ENCODE results near the gene DIPK1B.
"Not testable (repeated sequence)": the region's sequence is repeated elsewhere in the genome, so short reads cannot be mapped to it uniquely, and the experiment has no call there.

DIPK1B gene

DNA sequence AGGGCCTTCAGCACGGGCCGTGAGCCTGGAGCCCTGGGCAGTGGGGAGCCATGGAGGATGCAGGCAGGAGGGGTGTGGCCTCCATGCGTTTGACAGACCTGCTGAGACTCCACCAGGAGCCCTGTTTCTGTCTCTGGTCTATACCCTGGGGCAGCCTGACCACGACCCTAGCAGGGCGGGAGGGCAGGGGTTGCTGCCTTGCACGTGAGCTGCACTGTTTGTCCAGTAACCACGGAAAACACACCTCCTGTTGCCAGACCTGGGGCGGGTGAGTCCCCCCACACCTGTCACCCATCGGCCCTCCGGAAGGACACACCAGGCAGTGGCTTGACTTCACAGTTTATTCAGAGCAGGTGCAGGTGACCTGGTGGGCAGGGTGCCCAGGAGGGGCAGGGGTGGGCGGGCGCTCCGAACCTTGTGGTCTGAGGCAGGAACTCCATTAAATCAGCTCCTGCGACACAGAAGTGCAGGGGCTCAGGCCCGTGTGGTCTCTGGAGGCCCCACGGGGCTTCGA, 41.7 kb downstream of the DIPK1B start:
- no peak for DNase-seq (ENCODE audit: low spot score)

DNA sequence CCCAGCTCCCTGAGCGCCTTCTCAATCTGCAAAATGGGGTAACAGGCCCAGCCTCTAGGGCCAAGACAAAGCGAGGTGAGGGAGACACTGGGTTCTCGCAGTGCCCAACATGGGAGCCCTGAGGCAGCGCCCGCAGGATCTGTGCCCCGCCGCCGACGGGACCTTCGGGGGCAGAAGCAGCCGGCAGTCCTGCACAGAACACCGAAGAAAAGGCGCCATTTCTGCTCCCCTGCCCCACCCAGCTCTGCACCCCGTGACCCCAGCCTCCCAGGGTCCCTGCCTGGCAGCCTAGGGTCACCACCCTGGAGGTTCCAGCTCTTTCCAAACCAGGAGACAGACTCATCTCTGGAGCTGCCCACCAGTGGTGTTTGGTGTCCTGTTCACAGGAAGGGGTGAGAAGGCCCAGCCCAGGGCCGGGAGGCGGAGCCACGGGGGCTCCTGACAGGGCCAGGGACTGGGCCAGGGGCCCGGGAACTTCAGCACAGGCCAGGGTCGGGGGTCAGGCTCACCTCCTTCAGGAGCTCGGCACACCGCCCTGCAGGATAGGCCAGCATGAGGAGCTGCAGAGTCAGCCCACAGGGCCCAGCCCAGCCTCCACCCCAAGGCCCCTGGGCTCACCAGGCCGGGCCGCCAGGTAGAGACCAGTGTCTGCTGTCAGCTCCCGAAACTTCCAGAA, 42.4 kb downstream of the DIPK1B start:
- DNase-seq (ENCODE audit: low spot score): no peak

DNA sequence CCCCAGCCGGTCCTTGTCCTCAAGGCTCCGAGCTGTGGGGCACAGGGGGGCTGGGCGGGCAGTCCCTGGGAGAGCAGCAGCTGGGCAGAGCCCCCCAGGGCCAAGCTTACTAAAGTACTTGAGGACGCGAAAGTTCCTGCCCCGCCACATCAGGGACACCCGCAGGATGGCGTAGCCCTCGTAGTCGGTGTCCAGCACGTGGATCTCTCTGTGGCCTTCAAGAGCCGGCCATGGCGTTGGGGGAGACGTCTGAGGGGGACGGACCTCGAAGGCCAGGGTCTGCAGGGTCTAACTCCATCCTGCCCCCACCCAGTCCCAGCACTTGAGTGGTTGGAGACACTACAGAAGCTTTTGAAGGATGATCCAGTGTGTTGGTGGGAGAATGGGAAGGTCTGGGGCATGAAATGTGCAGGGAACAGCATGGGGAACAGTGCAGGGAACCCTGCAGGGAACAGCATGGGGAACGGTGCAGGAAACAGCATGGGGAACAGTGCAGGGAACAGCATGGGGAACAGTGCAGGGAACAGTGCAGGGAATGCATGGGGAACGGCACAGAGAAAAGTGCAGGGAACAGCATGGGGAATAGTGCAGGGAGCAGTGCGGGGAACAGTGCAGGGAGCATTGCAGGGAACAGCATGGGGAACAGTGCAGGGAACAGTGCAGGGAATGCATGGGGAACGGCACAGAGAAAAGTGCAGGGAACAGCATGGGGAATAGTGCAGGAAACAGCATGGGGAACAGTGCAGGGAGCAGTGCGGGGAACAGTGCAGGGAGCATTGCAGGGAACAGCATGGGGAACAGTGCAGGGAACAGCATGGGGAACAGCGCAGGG, 43.1 kb downstream of the DIPK1B start:
- not testable (repeated sequence) for DNase-seq (ENCODE audit: low spot score)

DNA sequence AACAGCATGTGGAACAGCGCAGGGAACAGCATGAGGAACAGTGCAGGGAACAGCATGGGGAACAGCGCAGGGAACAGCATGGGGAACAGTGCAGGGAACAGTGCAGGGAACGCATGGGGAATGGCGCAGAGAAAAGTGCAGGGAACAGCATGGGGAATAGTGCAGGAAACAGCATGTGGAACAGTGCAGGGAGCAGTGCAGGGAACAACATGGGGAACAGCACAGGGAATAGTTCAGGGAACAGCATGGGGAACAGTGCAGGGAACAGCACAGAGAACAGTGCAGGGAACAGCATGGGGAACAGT, 43.7 kb downstream of the DIPK1B start:
- no peak for DNase-seq (ENCODE audit: low spot score)

DNA sequence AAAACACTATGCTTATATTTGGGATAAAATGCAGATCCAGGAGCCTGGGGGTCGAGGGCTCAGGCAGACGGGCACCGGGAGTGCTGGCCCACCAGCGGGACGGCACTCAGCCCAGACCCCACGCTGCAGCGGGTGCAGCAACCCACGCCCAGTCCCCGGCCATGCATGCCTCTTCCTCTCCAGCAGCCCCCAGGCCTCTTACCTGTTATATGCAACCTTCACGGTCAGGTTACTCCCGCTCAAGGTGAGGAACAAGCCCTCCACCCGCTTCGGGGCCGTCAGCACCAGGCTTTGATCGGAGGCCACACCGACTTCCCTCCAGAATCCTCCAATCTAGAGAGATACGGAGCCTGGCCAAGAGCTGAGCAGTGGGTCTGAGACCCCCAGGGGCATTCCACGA, 44.5 kb downstream of the DIPK1B start:
- DNase-seq (ENCODE audit: low spot score): no peak

DNA sequence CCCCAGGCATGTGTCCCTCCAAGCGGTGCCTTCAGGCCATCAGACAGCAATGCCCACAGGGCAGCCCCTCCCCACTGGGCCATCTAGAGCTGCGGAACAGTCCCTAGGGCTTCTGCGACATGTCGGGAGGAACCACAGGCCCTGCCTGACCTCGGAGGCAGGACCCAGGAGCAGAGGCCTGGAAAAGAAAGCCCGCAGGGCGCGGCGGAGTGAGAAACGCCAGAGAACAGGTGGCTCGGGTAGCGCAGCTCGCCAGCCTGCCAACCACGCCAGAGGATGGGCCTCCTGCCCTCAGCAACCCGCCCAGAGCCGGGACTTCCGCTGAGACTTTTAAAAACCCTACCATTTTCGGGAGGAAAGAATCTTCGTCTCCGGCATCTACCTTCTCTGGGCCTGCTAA, 45.0 kb downstream of the DIPK1B start:
- no peak for DNase-seq (ENCODE audit: low spot score)

DNA sequence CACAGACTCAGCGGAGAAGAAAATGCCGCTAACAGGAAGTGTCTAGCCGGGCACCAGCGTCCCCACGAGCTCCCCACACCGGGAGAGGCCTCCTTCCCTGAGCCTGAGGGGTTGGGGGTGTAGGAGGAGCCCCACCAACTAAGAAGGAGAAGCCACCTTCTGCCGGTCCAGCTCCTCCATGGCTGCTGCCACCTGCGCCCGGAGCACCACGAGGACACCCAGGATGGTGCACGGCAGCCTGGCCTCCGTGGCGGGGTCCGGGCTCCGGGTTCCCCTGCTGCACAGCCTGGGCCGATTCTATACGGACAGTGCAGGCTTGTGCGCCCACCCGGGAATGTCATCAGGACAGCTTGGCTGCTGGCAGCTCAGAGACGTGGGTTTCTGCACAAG, 45.4 kb downstream of the DIPK1B start:
- no peak for DNase-seq (ENCODE audit: low spot score)

DNA sequence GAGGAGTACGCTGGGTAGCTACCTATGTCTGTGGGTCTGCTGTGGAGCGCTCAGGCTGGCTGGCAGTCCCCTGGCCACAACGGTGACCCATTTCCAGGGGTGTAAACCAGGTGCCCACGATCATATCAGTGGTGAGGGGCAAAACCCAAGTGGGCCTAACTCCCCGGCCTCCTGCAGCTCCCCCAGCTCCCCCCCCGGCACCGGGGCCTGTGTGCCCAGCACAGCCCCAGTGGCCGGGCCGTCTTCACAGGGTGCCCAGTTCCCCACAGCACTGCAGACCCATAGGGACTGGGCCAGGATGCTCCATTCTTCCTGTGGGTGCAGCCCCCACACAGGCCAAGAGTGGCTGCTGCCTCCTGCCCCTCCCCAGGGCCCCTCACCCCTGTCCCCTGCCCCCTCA, 46.6 kb downstream of the DIPK1B start:
- DNase-seq (ENCODE audit: low spot score): no peak

DNA sequence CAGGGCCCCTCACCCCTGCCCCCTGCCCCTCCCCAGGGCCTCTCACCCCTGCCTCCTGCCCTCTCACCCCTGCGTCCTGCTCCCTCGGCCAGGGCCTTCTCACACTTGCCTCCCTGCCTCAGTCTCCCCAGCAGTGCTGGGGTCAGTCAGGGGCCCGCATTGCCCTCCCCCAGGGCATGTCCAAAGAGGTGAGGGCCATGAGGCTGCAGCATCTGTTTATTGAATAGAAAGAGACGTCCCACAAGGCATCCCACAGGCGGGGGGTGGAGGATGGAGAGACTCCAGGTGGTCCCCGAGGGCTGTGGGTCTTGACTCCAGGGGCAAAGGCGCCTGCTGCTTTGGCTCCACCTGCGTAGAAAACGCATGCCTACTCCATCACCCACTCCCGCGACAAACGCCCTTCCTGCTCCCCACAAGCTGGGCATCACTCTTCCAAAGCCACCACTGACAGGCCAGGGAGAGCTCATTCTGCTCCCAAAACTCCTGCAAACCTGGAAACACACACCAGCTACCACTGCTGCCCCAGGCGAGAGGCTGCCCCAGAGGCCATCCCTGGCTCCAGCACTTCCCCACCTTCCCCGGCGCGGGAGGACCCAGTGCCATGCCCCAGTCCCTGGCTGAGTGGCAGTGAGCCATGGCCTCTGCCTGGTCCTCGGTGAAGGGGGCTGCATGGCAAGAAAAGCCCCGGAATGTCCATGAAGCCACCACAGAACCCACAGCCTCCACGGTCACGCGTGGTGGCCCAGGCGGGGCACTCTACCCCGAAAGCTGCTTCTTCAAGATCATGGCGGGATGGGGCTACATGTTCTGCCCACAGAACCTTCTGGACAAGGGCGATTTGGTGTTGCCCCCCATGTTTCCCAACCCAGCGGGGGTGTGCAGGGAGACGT, 47.3 kb downstream of the DIPK1B start:
- no peak for DNase-seq (ENCODE audit: low spot score)

DNA sequence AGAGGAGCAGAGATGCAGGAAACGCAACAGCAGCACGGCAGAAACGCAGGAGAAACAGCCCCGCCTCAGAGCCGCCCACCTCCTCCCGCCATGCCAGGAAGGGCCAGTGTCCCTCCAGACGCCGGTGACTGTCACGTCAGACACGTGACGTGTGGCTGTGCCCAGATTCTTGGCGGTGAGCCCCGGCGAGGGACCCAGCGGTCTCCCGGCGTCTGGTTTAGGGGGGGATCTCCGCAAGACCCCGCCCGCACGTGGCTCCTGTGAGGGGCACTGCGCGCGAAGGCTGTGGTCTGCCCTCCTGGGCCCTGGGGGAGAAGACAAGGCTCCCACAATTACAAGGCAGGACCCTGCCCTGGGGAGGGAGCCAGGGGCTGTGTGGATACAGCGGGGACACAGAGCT, 48.1 kb downstream of the DIPK1B start:
- DNase-seq (ENCODE audit: low spot score): no peak

DNA sequence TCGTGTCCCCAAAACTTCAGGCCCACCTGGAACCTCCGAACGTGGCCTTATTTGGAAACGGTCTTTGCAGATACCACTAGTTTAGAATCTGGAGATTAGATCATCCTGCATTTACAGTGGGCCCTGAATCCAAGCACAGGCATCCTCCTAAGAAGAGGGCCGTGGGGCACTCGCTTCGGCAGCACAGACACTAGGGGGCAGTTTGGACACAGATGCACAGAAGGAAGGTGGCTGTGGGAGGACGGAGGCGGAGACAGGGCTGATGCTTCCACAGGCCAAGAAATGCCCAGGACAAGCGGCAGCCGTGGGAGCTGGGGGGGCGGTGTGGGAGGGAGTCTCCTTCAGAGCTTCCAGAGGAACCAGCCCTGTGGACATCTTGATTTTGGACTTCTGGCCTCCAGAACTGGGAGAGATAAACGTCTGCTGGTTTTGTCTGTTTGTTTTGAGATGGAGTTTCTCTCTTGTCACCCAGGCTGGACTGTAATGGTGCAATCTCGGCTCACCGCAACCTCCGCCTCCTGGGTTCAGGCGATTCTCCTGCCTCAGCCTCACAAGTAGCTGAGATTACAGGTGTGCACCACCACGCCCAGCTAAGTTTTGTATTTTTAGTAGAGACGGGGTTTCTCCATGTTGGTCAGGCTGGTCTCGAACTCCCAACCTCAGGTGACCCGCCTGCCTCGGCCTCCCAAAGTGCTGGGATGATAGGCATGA, 48.6 kb downstream of the DIPK1B start:
- DNase-seq (ENCODE audit: low spot score): peak; percentile 81

DNA sequence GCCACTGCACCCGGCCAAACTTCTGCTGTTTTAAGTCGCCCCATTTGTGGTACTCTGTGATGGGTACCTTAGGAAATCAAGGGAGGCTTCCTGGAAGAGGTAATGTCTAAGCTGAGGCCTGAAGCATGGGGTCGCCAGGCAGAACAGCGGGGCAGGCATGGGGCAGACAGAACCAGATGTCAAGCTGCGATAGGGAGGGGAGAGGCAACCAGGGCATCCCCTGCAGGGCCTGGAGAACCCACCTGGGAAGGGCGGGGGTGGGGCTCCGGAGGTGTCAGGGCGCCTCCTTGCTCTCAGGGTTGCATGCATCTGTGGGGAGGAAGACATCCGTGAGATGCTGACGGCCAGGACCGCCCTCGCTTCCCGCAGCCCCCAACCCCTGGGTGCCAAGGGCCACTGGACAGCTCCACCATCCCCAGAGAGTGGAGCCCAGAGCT, 49.2 kb downstream of the DIPK1B start:
- no peak for DNase-seq (ENCODE audit: low spot score)

DNA sequence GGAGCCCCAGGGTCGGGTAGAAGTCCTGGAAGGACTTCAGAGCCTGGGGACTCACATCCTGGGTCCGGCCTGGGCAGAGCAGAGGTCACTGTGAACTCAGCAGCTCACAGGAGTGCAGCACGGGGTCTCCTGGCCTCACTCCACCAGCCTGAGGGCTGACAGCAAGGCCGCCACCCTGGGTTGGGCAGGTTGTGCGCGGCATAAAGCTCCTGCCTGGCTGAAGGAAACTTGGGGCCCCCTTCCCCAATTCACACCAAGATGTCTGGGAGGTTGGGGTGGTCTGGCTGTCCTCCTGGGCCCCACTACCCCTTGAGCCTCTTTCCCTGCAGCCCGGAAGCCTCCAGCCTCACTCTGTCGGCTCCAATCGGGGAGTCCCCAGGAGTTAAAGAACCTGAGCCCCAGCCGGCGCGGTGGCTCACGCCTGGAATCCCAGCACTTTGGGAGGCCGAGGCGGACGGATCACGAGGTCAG, 49.9 kb downstream of the DIPK1B start:
- DNase-seq (ENCODE audit: low spot score): no peak

DNA sequence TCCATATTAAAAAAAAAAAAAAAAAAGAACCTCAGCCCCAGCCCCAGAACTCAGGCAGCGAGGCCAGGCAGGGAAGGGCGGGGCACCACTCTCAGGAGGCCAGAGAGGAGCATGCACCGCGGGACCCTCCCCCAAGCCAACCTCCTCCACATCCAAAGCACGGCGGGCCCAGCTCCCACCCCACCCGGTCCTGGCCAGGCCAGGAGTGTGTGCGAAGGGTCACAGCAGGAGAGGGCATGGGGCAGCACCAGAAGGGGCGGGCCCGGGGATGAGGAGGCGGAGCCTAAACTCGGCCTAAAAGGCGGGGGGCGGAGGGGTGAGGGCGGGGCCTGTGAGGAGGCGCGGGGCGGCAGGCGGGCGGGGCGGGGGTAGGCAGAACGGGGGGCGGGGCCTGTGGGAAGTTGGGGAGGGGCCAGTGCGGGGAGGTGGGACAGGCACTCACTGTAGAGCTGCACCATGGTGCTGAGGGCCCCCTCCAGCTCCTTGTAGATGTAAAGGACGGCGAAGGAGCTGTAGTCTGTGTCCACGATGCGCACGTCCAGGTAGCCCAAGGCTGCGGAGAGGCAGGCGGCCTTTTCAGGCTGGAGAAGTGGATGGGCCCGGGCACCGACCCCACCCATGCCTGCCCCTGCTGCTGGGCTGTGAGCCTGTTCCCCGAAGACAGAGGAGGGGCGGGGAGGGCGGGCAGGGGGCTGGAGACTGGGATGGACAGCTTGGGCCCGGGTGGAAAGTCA, 50.7 kb downstream of the DIPK1B start:
- DNase-seq (ENCODE audit: low spot score): peak; percentile 95

DNA sequence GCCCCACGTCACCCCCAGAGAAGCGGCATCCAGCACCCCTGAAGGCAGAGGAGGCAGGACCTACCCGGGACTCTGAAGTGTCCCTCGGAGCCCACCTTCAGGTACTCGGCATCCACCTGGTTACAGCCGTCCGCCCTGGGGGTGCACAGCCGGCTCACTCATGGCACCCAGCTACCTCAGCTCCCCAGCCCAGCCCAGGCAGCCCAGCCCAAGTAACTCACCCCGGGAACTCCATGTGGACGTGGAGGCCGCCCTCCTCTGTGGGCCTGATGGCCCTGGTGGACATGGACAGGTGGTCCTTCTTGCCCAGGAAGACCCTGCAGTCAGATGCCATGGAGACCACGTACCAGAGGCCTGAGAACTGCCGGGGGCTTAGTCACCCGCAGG, 51.3 kb downstream of the DIPK1B start:
- DNase-seq (ENCODE audit: low spot score): no peak

DNA sequence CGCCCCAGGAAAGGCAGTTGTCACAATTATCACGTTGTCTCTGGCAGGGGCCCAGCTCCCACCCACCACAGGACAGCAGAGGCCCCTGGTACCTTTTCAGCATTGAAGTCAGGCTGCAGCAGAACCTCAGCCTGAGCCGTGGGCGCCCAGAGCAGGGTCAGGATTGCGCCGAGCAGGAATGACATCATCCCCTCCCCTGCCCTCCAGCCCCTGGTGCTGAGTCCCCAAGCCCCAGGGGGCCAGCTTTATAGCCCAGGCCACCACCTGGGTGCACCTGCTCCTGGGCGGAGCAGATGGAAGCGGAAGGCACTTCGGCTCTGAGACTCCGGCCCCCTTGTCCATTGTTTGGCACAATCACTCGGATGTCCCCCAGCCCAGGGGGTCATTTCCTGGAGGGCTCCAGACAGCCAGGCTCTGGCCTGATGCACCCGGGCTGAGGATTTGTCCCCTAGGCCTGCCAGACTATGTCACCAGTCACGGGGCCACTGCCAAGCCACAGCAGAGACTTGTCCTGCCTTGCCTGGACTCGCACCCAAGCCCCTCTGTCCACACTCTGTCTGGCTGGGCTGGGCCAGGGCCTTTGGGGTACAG, 52.0 kb downstream of the DIPK1B start, which contains the start of gene LCN15:
Gene LCN15 (minus strand): TSS at position 218 of the 591 bp plus-strand sequence. CDS start 30 bp downstream, at position 188.
- DNase-seq (ENCODE audit: low spot score): no peak

DNA sequence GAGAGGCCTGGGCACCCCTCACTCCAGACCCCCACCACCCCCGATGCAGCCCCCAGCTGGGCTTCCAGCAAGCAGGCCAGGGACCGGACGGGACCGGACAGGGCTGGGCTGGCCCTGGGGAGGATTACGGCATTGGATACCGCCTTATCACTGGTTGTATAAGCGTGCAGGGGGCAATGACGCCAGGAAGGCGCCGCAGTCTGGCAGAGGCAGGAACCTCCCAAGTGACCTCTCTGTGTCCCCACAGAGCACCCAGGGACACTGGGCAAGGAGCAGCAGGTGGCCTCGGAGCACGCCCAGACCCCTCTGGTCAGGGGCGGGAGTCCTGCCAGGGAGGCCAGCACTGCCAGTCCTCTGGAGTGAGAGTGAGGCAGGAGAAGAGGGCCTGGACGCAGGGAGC, 52.7 kb downstream of the DIPK1B start:
- DNase-seq (ENCODE audit: low spot score): no peak

DNA sequence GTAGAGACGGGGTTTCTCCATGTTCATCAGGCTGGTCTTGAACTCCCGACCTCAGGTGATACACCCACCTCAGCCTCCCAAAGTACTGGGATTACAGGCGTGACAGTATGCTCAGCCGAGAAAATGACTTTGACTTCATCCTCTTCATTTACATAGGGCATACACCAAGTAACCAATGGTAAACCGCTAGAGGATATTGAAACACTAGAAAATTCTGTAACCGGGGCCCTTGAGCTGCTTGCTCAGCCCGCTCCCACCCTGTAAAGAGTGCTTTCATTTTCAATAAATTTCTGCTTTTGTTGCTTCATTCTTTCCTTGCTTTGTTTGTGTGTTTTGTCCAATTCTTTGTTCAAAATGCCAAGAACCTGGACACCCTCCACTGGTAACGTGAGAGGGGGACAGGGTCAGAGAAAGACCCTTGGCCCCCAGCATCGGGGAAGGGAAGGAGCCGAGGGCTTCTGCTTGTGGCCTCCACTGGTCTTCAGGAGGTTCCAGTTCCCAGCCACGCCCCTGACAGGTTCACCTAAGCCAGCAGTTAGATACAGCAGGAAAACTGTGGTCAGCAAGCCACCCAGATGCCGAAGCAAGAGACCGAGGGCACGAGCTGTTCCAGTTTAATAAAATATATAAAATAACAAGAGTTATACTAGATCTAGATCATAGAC, 53.5 kb downstream of the DIPK1B start:
- not testable (repeated sequence) for DNase-seq (ENCODE audit: low spot score)

DNA sequence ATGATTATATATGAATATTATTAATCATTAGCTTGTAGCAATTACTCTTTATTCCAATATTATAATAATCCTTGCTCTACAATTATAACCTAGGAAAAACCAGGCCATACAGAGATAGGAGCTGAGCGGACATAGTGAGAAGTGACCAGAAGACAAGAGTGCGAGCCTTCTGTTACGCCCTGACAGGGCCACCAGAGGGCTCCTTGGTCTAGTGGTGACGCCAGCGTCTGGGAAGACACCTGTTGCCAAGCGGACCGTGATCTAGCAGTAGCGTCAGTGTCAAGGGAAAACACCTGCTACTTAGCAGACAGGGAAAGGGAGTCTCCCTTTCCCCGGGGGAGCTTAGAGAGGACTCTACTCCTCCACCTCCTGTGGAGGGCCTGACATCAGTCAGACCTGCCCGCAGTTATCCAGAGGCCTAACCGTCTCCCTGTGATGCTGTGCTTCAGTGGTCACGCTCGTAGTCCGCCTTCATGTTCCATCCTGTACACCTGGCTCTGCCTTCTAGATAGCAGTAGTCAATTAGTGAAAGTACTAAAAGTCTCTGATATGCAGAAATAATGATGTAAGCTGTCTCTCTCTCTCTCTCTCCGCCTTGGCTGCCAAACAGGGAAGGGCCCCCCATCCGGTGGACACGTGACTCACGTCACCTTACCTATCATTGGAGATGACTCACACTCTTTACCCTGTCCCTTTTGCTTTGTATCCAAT, 54.2 kb downstream of the DIPK1B start:
- not testable (repeated sequence) for DNase-seq (ENCODE audit: low spot score)

Data from HuH-7 (cell line).